IMR-90 (cell line): ENCODE results near the gene EFCAB5. TPM values are rescaled to one million over a fixed set of nuclear protein-coding genes. Genes with fewer than 3 reads are reported as not detected.

Source experiments
- ATAC-seq: fragments of 200-7000 bp; cut with Tn5 transposase; 2 replicates; pipeline ENCODE4 v1.9.1; 2020; ENCODE audit warnings: low read depth, mild to moderate bottlenecking, moderate library complexity
- BruUV-seq: library from RNA; stranded (reverse); fragments of 400-500 nt; replicated peaks from 2 replicates; lab custom pipeline; 2021; lab: Mats Ljungman, UMichigan
- CTCF ChIA-PET: fragments of 300-600 bp; formaldehyde crosslinking; extraction: SDS; loops from one replicate; lab custom pipeline; 2021; ENCODE audit warnings: antibody characterized with exemption; lab: Yijun Ruan, JAX
- POLR2A ChIA-PET: fragments of 300-600 bp; sonication (Branson Sonifier 250); formaldehyde crosslinking; loops from one replicate; lab custom pipeline; 2022; ENCODE audit warnings: antibody characterized with exemption; ENCODE audit not compliant: unreplicated experiment; lab: Charles Lee
- DNase-seq: peaks from one replicate; pipeline ENCODE4 v3.0.0; 2013
- H2AFZ ChIP-seq: replicated peaks from 2 replicates; pipeline ENCODE3; 2013; ENCODE audit warnings: low read length, mild to moderate bottlenecking; ENCODE audit not compliant: poor library complexity
- H2AK5ac ChIP-seq: 2 replicates; pipeline ENCODE4 v1.6.1; 2013; ENCODE audit warnings: low read depth, low read length, inconsistent platforms
- H2AK9ac ChIP-seq: replicated peaks from 2 replicates; pipeline ENCODE3; 2013; ENCODE audit warnings: mild to moderate bottlenecking, low read depth, low read length, moderate library complexity; ENCODE audit not compliant: poor library complexity
- H2BK120ac ChIP-seq: 2 replicates; pipeline ENCODE4 v1.6.1; 2013; ENCODE audit warnings: low read depth, low read length, inconsistent platforms
- H2BK15ac ChIP-seq: 3 replicates; pipeline ENCODE4 v1.6.1; 2013; ENCODE audit warnings: low read depth, low read length, inconsistent platforms
- H2BK20ac ChIP-seq: 2 replicates; pipeline ENCODE4 v1.6.1; 2013; ENCODE audit warnings: low read depth, mild to moderate bottlenecking, inconsistent platforms, low read length, moderate library complexity
- H2BK5ac ChIP-seq: 2 replicates; pipeline ENCODE4 v1.6.1; 2013; ENCODE audit warnings: mild to moderate bottlenecking, low read depth, low read length, inconsistent platforms; ENCODE audit not compliant: poor library complexity, severe bottlenecking
- H3K14ac ChIP-seq: replicated peaks from 2 replicates; pipeline ENCODE4 v1.6.1; 2013; ENCODE audit warnings: low read depth, low read length, inconsistent platforms
- H3K18ac ChIP-seq: 2 replicates; pipeline ENCODE4 v1.6.1; 2013; ENCODE audit warnings: low read depth, low read length, control low read depth
- H3K23ac ChIP-seq: 2 replicates; pipeline ENCODE4 v1.6.1; 2013; ENCODE audit warnings: low read depth, low read length, inconsistent platforms
- H3K27ac ChIP-seq: 2 replicates; pipeline ENCODE4 v1.5.1; 2013; ENCODE audit warnings: mild to moderate bottlenecking, control low read depth, low read length; ENCODE audit not compliant: insufficient read depth
- H3K27me3 ChIP-seq: 2 replicates; pipeline ENCODE4 v1.6.1; 2013; ENCODE audit warnings: low read length; ENCODE audit not compliant: control insufficient read depth, insufficient read depth
- H3K36me3 ChIP-seq: 2 replicates; pipeline ENCODE4 v1.6.1; 2013; ENCODE audit warnings: low read length, mixed read lengths; ENCODE audit not compliant: control insufficient read depth, insufficient read depth
- H3K4ac ChIP-seq: 2 replicates; pipeline ENCODE4 v1.6.1; 2013; ENCODE audit warnings: low read depth, low read length, inconsistent platforms
- H3K4me1 ChIP-seq: 2 replicates; pipeline ENCODE4 v1.6.1; 2013; ENCODE audit warnings: low read length, mixed read lengths; ENCODE audit not compliant: control insufficient read depth, insufficient read depth
- H3K4me2 ChIP-seq: 2 replicates; pipeline ENCODE4 v1.6.1; 2013; ENCODE audit warnings: low read depth, mild to moderate bottlenecking, control low read depth, low read length, moderate library complexity
- H3K4me3 ChIP-seq: 2 replicates; pipeline ENCODE4 v1.5.1; 2013; ENCODE audit warnings: low read depth, mild to moderate bottlenecking, control low read depth, low read length, moderate library complexity; ENCODE audit not compliant: insufficient read depth
- H3K56ac ChIP-seq: 2 replicates; pipeline ENCODE4 v1.6.1; 2013; ENCODE audit warnings: low read length, inconsistent platforms; ENCODE audit not compliant: insufficient read depth; ENCODE audit errors: extremely low read depth
- H3K79me1 ChIP-seq, 2 experiments: 2 replicates each; pipeline ENCODE4 v1.6.1; 2013; ENCODE audit warnings: low read length in 2 of 2, inconsistent platforms in 1 of 2, low read depth in 1 of 2
- H3K9ac ChIP-seq: 2 replicates; pipeline ENCODE4 v1.6.1; 2013; ENCODE audit warnings: low read depth, low read length, control low read depth
- H3K9me1 ChIP-seq: 2 replicates; pipeline ENCODE4 v1.6.1; 2013; ENCODE audit warnings: low read length, inconsistent platforms; ENCODE audit not compliant: insufficient read depth
- H3K9me3 ChIP-seq: 2 replicates; pipeline ENCODE4 v1.6.1; 2013; ENCODE audit warnings: low read length; ENCODE audit not compliant: control insufficient read depth, insufficient read depth
- H4K20me1 ChIP-seq: 2 replicates; pipeline ENCODE4 v1.6.1; 2013; ENCODE audit warnings: low read length, inconsistent platforms; ENCODE audit not compliant: insufficient read depth
- H4K5ac ChIP-seq: 2 replicates; pipeline ENCODE4 v1.6.1; 2013; ENCODE audit warnings: mild to moderate bottlenecking, low read depth, low read length, control low read depth
- H4K8ac ChIP-seq, 2 experiments: 2 replicates each; pipeline ENCODE4 v1.6.1; 2013; ENCODE audit warnings: low read depth in 2 of 2, low read length in 2 of 2, control low read depth in 1 of 2, inconsistent platforms in 1 of 2
- H4K91ac ChIP-seq: 2 replicates; pipeline ENCODE4 v1.6.1; 2013; ENCODE audit warnings: low read depth, low read length, inconsistent platforms; ENCODE audit not compliant: insufficient read depth
- BHLHE40 ChIP-seq: fragments of 150-350 bp; IDR thresholded peaks from 2 replicates; pipeline ENCODE4 v1.6.1; 2016; ENCODE audit warnings: mild to moderate bottlenecking, low read depth, low read length
- CHD1 ChIP-seq: IDR thresholded peaks from 2 replicates; pipeline ENCODE4 v1.6.1; 2012; ENCODE audit warnings: low read depth, low read length, improper control_type of control experiment
- CTCF ChIP-seq: conservative IDR thresholded peaks from 2 replicates; pipeline ENCODE4 v1.5.1; 2012; ENCODE audit warnings: mild to moderate bottlenecking, low read depth, low read length, improper control_type of control experiment
- ELK1 ChIP-seq: fragments of 150-350 bp; IDR thresholded peaks from 2 replicates; pipeline ENCODE4 v1.6.1; 2016; ENCODE audit warnings: low read depth, mild to moderate bottlenecking, low read length, moderate library complexity, borderline replicate concordance
- MXI1 ChIP-seq: IDR thresholded peaks from 2 replicates; pipeline ENCODE4 v1.6.1; 2012; ENCODE audit warnings: low read depth, mild to moderate bottlenecking, low read length, moderate library complexity, borderline replicate concordance
- NFE2L2 ChIP-seq: fragments of 150-350 bp; IDR thresholded peaks from 2 replicates; pipeline ENCODE4 v1.6.1; 2016; ENCODE audit warnings: low read depth, mild to moderate bottlenecking, low read length
- RCOR1 ChIP-seq: IDR thresholded peaks from 2 replicates; pipeline ENCODE4 v1.6.1; 2012; ENCODE audit warnings: mild to moderate bottlenecking, low read length, improper control_type of control experiment; ENCODE audit not compliant: insufficient replicate concordance
- SMC3 ChIP-seq: fragments of 150-350 bp; IDR thresholded peaks from 2 replicates; pipeline ENCODE4 v1.6.1; 2016; ENCODE audit warnings: low read depth, mild to moderate bottlenecking, antibody characterized with exemption, low read length, moderate library complexity
- USF2 ChIP-seq: fragments of 150-350 bp; IDR thresholded peaks from 2 replicates; pipeline ENCODE4 v1.6.1; 2017; ENCODE audit warnings: mild to moderate bottlenecking, antibody characterized with exemption, low read length, low read depth
- WGBS, 2 experiments: methylation state at CpG; one replicate each; pipeline versions ENCODE4 v1.1.5 to v1.1.7; 2013; ENCODE audit warnings: missing lambda C conversion rate in 2 of 2; ENCODE audit not compliant: insufficient read length in 1 of 2; ENCODE audit errors: extremely low coverage in 2 of 2; 5-methylcytosine and 5-hydroxymethylcytosine counted together
- dilution Hi-C: fragments of 300-500 bp; cut with HindIII; formaldehyde crosslinking; loops from one replicate; pipeline ENCODE4 v1.14.3; 2018; ENCODE audit warnings: low sequenced_read_pairs; ENCODE audit not compliant: unreplicated experiment
- in situ Hi-C: fragments of 300-500 bp; cut with MboI; formaldehyde crosslinking; loops from 3 replicates; pipeline ENCODE4 v1.14.3; 2019; ENCODE audit warnings: low sequenced_read_pairs, inconsistent platforms, mixed read lengths
- intact Hi-C: fragments of 100-400 bp; cut with micrococcal nuclease; formaldehyde crosslinking; loops from 2 replicates; pipeline ENCODE4 v1.10.0; 2022
- polyA plus RNA-seq, 3 experiments: library from polyadenylated mRNA; depleted of rRNA; stranded (reverse); fragments of >200 nt; gene quantifications; 2 replicates each; pipeline ENCODE4 v1.2.3, GENCODE V29; 2012; ENCODE audit warnings: low replicate concordance in 1 of 3
- total RNA-seq: library from RNA; depleted of rRNA; stranded (reverse); fragments of >200 nt; gene quantifications from 2 replicates; pipeline ENCODE4 v1.2.3, GENCODE V29; 2012

The EFCAB5 gene
- total and polyA plus RNA-seq, 2 of the 4 experiments (the other 2 are of a cell fraction): 0.14 TPM; not detected in 1

GRCh38 chr17:30091771-30092170 is 150.3 kb downstream of the EFCAB5 start:
- in situ Hi-C loops: no loop called here
- no peak overlapping the region for H4K91ac ChIP-seq
- H2BK20ac ChIP-seq: no peak overlapping the region
- H2BK5ac ChIP-seq: peak overlapping the region; percentile 60
- H3K79me1 ChIP-seq: no peaks in the 10 kb centered on the region
- 0 out of 2 replicates have a peak, but pooled peaks cover 4% of the 10 kb centered on the region for H3K9me1 ChIP-seq
- no peak for TF ChIP-seq CHD1
- TF ChIP-seq CTCF: no peak
- TF ChIP-seq NFE2L2: no peak
- TF ChIP-seq USF2: no peak
- TF ChIP-seq RCOR1: no peak
- no peak for TF ChIP-seq BHLHE40
- TF ChIP-seq ELK1: no peak
- TF ChIP-seq MXI1: no peak
- no peak for TF ChIP-seq SMC3
- no peak overlapping the region for H2AK9ac ChIP-seq
- peak; percentile 44 for ATAC-seq
- ChIA-PET CTCF (interaction anchor here (1.0 to 2.8 kb wide), 4 partner anchors 13 to 524 kb away, joined by 3 to 27 read pairs (median 6); no protein-coding TSS in a partner anchor), POLR2A (interaction anchor here (0.6 kb wide), 1 partner anchor 64 kb away, joined by 6 read pairs; no protein-coding TSS in a partner anchor)
- H3K4ac ChIP-seq: no peak overlapping the region
- intact Hi-C loops: no loop called here
- no peak overlapping the region for H3K4me3 ChIP-seq
- no peak overlapping the region for H3K56ac ChIP-seq
- peaks cover 2% of the 10 kb centered on the region for H3K4me1 ChIP-seq
- dilution Hi-C loops: no loop called here
- H4K5ac ChIP-seq: no peak overlapping the region
- peak; percentile 92 for DNase-seq
- no peaks in the 10 kb centered on the region for H3K9me3 ChIP-seq
- no peak overlapping the region for H3K18ac ChIP-seq
- H2AK5ac ChIP-seq: no peak overlapping the region
- no peaks in the 10 kb centered on the region for H4K20me1 ChIP-seq
- no peaks in the 10 kb centered on the region for H3K27me3 ChIP-seq
- H2BK15ac ChIP-seq: no peak overlapping the region
- H3K27ac ChIP-seq: no peak overlapping the region
- H4K8ac ChIP-seq: no peak overlapping the region
- no peak overlapping the region for H2AFZ ChIP-seq
- no peak overlapping the region for H3K14ac ChIP-seq
- no peaks in the 10 kb centered on the region for H3K36me3 ChIP-seq
- H3K4me2 ChIP-seq: no peak overlapping the region; the same call in 1 of the 2 replicates
- no peak overlapping the region for H3K23ac ChIP-seq
- no TSS peak for BruUV-seq
- WGBS, 2 experiments: no CpG with 5 or more reads among the region's 6 CpGs
- no peak overlapping the region for H2BK120ac ChIP-seq
- no peak overlapping the region for H3K9ac ChIP-seq
